GM18519 (cell line): ENCODE results near the gene MROH2B.
"Not testable (repeated sequence)": the region's sequence is repeated elsewhere in the genome, so short reads cannot be mapped to it uniquely, and the experiment has no call there.

Experiments used
- ATAC-seq: cut with Tn5 transposase; IDR thresholded peaks from one replicate; pipeline ENCODE4 v1.9.1; 2021; ENCODE audit warnings: mild to moderate bottlenecking, moderate library complexity; ENCODE audit not compliant: unreplicated experiment, low FRiP score

MROH2B gene

DNA sequence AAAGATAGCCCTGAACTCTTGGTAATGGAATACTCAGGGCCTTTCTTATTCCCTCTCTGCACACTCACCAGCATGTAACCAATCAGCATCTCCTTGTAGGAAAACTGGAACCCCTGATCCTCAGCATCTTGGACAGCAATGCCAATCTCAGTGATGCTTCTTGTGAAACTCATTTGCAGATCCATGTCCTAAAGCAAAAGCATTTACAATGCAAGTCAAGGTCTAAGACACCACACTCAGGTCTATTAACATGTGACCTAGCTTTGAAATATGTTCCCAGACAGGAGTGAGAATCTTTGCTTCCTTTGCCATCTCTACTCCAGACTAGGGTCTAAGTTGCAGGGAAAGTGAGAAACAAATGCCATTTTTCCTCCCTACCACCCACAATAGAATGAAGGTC lies 38.2 kb downstream of the MROH2B start:
- no peak for ATAC-seq

DNA sequence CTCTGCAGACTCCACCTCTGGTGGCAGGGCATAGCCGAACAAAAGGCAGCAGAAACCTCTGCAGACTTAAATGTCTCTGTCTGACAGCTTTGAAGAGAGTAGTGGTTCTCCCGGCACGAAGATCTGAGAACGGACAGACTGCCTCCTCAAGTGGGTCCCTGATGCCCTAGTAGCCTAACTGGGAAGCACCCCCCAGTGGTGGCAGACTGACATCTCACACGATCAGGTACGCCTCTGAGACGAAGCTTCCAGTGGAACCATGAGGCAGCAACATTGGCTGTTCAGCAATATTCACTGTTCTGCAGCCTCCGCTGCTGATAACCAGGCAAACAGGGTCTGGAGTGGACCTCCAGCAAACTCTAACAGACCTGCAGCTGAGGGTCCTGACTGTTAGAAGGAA lies 48.5 kb downstream of the MROH2B start:
- not testable (repeated sequence) for ATAC-seq

DNA sequence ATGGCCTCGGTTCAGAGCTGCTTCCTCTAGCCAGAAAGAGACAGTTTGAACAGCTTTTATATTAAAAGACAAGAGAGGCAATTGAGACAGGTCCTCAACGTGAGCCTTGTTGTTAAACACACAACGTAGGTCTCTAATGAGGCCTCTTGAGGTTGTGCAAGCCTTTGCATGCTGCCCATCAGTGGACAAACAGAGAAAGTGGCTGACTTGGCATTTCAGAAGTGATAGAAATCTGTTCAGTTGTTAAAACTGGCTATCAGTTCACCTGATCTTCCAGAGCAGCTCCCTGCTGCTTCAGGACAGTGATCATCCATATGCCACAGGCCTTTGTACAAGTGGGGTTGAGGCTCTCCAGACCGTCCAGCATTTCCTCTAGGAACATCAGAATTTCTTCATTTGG lies 58.8 kb downstream of the MROH2B start:
- no peak for ATAC-seq

DNA sequence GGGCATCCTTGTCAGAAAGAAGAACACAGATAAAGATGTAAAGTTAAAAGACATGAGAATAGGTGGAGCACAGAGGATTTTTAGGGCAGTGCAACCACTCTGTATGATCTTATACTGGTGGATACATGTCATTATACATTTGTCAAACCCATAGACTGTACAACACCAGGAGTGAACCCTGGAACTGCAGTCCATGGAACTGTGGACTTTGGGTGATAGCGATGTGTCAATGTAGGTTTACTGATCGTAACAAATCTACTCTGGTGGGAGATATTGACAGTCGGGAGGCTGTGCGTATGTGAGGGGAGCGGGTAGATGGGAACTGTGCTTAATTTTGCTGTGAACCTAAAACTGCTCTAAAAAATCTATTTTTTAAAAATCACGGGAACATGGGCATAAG lies 60.6 kb downstream of the MROH2B start:
- no peak for ATAC-seq

DNA sequence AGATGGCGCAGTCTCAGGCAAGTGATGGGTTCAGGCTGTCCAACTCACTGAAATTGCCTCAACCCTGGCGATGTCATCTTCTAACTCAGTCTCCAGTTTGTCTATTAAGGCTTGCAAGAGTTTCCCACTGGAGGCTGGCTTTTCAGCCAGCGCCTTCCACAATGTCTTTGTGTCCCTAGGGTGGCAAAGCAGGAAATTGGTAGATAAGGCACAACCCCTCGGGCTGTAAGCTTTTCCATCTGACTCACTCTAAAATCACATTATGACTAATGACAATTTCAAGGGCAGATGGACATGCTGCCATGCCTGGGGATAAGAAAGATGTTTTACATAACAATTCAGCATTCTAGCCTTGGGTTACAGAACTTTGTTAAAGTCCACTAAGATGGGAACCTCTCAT lies 61.9 kb downstream of the MROH2B start:
- ATAC-seq, result no peak

DNA sequence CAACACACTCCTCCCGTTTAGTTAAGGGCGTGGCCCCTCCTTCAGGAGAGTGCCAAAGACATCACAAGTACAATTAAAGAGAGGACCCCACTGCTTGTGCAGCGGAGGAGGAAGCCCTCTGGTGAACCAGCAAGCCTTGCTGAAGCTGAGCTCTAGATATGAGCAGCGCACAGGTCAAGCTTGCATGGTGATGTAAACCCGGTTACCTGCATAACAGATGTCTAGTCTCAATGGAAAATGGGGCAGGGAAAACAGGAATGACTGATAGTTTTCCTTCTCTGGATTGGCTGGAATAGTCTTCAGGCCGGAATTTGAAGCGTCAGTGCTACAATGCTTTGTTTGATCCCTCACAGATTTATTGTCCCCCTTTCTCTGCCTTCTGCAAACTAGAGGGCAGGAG lies 66.2 kb downstream of the MROH2B start:
- ATAC-seq, result no peak

DNA sequence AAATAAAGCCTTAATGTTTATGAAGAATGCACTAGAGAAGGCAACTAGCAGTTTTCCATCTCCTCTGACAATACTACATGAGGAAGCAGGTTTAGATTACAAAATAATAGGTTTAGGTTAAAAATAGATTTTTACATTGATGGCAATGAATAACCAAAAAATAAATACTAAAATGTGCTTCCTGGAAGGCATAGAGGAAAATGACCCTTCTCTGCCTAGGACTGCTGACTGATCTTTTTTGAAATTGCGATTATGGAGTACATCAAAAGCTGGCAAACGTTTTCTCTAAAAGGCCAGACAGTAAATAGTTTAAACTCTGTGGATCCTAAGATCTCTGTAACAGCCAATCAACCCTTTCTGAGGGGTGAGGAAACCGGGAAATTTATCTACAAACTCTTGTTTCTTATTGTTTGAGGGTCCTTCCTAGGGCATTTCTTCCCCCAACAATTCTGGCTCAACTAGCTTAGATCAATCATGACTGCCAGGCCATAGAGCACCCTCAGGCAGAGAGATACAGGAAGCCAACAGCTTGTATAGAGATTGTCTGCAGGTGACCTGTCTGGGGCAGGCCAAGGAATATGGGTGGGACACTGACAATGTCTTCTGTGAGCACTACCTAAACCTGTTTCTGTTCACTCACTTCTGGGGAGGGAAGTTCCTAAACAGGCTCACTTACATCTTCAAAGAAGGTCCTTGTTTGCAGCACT lies 67.3 kb downstream of the MROH2B start:
- ATAC-seq, result no peak

DNA sequence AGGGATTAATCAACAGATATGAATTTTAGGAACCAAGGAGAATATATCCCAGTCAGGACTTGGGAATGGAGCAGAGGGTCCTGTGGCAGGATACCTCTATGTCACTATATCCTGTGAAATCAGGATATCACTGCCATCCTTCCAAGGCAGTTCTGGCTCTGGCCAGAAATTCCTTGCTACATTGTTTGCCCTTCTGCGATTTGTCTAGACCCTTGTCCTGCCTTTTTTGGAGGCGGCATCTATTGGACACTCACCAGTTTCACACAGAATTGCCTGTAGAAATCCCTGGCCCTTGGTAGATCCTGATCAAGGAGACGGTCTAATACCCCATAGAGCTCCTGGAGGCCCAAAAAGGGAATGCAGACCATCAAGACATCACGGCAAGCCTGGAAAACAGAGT lies 71.2 kb downstream of the MROH2B start:
- no peak for ATAC-seq

DNA sequence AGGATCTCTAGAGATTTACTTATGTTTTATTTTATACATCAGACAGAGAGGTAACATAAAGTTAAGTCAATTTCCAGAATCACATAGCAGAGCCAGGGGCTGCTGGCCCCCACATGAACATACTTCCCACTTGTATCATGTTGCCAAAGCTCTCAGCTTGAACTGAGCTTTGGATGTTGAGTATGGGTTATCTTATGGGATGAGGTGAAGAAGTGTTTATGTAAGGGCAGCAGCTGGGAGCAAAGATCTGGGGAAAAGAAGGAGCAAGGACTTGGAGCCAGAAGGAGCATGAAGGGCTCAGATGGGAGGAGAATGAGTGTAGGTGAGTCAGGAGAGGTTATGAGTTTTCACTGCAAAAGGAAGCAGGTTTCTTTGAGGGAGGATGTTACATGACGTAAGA lies 72.0 kb downstream of the MROH2B start:
- no peak for ATAC-seq

DNA sequence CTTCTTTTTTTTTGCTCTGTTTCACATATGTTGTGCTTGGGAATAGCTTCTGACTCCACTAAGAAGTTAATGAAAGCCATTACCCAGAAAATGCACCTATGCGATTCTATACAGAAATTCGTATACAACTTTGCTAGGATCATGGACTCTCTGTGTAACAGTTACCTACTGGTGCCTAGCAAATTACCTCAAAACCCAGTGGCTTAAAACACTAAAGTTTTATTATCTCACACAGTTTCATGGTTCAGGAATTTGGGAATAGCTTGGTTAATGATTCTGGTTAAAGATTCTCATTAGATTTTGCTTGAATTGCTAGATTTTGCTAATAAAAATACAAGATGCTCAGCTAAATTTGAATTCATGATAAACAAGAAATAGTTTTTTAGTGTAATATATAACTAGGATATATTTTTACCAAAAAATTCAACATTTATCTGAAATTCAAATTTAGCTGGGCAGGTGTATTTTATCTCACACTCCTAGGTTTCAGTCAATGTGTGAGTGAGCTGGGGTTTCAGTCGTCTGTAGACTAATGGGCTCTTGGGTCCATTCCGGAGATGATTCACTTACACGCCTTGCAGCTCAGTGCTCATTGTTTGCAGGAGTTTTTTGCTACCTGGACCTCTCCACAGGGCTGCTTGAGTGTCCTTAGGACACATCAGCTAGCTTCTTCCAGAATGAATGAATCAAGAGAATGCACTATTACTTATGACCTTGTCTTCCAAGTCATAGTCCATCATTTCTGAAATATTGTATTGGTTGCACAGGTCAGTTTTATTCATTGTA lies 75.1 kb downstream of the MROH2B start:
- ATAC-seq, result no peak

DNA sequence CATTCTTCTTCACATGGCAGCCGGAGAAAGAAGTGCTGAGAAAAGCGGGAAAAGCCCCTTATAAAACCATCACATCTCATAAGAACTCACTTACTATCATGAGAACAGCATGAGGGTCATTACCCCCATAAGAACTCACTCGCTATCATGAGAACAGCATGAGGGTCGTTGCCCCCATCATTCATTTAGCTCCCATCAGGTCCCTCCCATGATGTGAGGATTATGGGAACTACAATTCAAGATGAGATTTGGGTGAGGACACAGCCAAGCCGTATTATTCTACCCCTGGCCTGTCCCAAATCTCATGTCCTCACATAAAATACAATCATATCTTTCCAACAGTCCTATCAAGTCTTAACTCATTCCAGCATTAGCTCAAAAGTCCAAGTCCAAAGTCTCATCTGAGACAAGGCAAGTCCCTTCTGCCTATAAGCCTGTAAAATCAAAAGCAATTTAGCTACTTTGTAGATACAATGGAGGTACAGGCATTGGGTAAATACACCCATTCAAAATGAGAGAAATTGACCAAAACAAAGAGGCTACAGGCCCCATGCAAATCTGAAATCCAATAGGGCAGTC lies 79.1 kb downstream of the MROH2B start:
- no peak for ATAC-seq

DNA sequence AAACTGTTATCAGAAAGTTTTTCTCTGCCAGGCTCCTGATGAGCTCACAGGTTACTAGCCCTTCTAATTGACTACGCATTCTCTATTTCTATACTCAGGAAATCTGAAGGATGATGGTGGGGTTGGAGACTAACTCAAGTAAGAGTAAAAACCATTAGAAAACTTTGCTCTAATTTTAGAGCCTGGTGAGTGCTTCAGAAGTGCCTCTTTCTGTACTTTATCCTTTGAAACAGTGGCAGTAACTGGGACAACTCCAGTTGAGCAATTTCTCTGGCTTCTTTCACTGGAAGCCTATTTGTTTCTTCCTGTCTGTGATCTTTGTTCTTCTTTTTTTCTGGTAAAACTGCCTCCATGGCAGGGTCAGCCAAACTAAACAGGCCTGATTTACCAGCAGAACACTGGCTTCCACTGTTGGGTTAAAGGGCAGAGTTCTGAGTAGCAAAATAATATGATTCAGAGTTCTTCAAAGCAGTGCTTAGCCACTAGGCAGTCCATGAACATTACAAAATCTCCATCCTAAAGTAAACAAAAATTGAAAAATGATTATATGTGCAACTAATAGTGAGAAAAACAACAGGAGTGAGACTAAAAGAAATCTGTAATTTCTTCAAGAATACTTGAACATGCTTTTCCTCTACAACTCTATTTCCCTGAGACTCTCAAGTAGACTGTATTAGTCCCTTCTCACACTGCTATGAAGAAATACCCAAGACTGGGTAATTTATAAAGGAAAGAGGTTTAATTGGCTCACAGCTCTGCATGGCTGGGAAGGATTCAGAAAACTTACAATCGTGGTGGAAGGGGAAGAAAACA lies 79.8 kb downstream of the MROH2B start:
- ATAC-seq, result no peak

DNA sequence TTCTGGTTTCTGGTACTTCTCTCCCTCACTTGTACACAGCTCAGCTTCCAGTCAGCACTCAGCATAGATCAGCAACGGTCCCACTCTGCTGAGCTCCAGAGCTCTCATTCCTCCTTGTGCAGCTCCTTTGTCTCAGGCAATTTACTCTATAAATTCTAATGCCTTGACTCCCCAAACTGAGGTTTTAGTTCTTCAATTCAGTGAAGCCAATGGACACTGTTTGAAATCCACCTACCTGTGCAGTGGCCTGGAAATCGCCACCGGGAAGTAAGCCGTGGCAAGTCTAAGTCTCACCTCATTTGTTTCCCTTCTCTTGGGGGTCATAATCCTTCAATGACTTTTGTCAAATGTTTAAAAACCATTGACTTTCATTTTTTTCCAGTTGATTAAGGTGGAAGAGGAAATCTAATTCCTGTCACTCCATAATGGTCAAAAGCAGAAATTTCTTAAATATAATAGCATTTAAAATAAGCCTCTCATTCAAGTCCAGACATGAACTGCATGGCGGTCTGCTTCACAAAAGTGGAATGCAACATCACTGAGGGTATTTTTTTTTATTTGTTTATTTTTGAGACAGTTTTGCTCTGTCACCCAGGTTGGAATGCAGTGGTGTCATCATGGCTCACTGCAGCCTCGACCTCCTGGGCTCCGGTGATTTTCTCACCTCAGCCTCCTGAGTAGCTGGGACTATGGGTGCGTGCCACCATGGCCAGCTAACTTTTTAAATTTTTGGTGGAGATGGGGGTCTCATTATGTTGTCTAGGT lies 82.2 kb downstream of the MROH2B start:
- ATAC-seq, result no peak

DNA sequence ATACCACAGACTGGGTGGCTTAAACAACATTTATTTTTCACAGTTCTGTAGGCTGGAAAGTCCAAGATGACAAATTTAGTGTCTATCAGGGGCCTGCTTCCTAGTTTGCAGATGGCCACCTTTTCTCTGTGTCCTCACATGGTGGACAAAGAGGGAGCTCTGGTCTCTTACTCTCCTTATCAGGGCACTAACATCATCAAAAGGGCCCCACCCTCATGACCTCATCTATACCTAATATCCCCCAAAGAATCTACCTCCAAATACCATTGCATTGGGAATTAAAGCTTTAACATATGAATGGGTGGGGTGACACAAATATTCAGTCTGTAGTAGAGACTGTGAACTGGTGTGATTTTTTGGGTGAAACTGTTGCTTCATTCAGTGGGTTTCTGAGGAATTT lies 83.8 kb downstream of the MROH2B start:
- no peak for ATAC-seq

DNA sequence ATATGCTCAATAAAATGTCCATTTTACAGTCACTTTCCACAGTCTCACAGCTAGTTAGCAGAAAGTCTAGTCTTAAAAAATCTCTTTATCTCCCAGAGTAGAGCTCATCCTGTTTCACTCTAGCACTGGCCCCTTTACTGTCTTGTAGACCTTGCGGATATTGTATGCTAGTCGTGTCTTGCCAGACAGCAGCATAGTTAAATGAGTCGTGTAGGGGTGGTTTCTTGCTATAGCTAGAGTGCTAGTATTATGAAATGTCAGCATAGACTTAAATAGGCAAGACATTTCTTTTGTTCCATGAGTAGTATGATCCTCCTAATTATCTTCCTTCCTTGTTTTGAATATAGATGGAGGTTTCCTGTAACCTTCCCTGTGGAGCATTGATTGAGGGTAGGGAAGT lies 84.5 kb downstream of the MROH2B start:
- no peak for ATAC-seq

DNA sequence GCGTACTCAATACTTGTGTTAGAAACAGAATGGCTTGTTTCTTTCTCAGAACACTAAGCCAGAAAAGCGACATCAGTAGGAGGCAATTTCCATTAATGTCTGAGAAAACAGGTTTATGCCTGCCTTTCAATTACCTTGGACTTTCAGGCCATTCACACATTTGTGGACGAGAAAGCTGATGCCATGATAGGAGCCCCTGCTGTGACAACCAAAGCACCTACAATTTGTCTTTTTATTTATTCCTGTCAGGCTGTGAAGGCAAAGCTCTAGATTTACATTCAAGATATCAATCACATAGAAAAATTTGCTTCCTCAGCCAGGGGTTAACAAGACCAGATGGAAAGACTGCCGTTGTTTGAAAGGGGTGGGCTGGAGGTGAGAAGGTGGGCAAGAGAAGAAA lies 85.6 kb downstream of the MROH2B start:
- ATAC-seq, result no peak

DNA sequence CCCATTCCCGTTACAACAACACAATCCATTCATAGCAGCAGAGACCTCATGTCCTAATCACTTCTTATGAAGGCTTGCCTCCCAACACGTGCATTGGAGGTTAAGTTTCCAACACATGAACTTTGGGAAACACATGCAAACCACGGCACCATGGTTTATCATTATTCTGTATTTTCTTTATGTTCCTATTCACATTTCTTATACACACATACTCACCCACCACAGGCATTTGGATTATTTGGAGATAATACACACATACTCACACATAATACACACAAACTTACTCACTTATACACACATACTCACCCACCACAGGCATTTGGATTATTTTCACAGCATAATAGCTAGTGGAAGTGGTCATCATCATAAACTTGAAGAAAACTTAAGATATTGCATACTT lies 86.3 kb downstream of the MROH2B start:
- ATAC-seq, result no peak

DNA sequence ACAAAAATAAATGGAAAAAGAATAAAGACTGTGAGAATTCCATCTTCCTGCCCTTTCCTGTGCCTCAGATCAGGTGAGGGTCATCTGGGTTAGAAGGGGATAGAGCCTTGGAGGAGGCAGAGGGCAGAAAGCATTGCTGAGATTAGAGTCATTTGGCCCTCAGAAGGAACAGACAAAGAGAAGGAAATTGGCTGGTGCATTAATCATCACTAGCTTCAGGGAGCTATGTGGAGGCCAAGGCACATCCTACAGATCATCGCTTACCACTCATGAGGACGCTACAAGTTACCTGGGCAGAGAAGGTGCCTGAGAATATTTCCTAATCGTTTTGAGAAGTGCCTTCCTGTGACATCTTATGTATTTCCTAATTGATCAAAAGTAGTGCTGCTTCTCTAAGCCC lies 87.4 kb downstream of the MROH2B start:
- ATAC-seq, result no peak

DNA sequence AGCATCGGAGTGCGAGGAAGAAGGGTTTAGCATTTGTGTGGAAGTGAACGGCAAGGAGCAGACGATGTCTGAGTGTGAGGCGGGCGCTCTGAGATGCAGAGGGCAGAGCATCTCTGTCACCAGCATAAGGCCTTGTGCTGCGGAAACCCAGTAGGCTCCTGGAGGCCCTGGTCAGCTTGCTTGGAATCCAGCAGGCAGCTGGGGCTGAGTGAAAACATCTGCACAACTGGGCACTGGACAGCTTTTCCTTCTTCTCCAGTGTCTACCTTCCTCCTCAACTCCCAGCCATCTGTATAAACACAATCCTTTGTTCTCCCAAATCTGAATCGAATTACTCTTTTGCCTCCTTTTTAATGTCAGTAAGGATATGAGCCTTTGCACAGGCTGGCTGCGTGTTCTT lies 89.7 kb downstream of the MROH2B start:
- no peak for ATAC-seq

DNA sequence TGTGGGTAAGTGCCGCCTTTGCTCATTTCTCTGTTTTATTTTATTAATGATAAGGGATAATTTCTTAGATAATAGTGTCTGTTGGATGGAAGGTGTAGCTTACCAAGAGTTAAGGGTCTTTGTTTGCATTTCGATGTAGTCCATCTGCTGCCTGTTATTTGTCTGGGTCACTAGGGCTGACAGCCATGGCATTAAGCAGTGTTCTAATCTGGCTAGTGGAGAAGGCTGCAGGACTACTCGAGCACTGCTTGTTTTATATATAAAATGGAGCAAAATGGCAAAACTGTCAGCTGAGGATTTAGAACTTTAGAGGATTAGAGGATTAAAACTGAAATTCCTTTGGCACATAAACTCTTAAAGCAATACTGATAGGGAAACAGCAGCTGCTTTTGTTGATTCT lies 94.3 kb downstream of the MROH2B start:
- ATAC-seq, result no peak
